ENCODE measurements around the gene SPDYE17. TPM values are rescaled to one million over a fixed set of nuclear protein-coding genes. Genes with fewer than 3 reads are reported as not detected.
"Not testable (repeated sequence)": the region's sequence is repeated elsewhere in the genome, so short reads cannot be mapped to it uniquely, and the experiment has no call there.

Gene SPDYE17
- total and polyA plus RNA-seq, 2 donors = not detected

- not testable (repeated sequence) for H3K36me3 ChIP-seq (ENCODE audit: control insufficient read depth in 2 of 2, insufficient read depth in 2 of 2, low read length in 1 of 2); H3K27ac ChIP-seq (ENCODE audit: low read depth in 1 of 2, low read length in 1 of 2); H3K4me1 ChIP-seq (ENCODE audit: control insufficient read depth in 2 of 2, insufficient read depth in 2 of 2, low read length in 2 of 2); H3K4me3 ChIP-seq (ENCODE audit: low read length in 2 of 2); DNase-seq (ENCODE audit: low read depth in 6 of 9, low spot score in 9 of 9); H3K27me3 ChIP-seq (ENCODE audit: control insufficient read depth in 2 of 2, insufficient read depth in 1 of 2, low read length in 1 of 2); H3K9me3 ChIP-seq (ENCODE audit: control insufficient read depth in 2 of 2, insufficient read depth in 1 of 2, low read length in 1 of 2)
- 92% methylated on average over 15 of the region's 15 CpGs for WGBS
These were observed 30.1 kb downstream of the SPDYE17 start for GRCh38 chr7:77002104-77002503.

GRCh38 chr7:76999474-77000107 is 32.6 kb downstream of the SPDYE17 start:
- H3K9me3 ChIP-seq (ENCODE audit: control insufficient read depth in 2 of 2, insufficient read depth in 1 of 2, low read length in 1 of 2); H3K4me3 ChIP-seq (ENCODE audit: low read length in 2 of 2); H3K36me3 ChIP-seq (ENCODE audit: control insufficient read depth in 2 of 2, insufficient read depth in 2 of 2, low read length in 1 of 2); H3K27ac ChIP-seq (ENCODE audit: low read depth in 1 of 2, low read length in 1 of 2); H3K4me1 ChIP-seq (ENCODE audit: control insufficient read depth in 2 of 2, insufficient read depth in 2 of 2, low read length in 2 of 2); H3K27me3 ChIP-seq (ENCODE audit: control insufficient read depth in 2 of 2, insufficient read depth in 1 of 2, low read length in 1 of 2); DNase-seq (ENCODE audit: low read depth in 6 of 9, low spot score in 9 of 9): not testable (repeated sequence)
- 89% methylated on average over 16 of the region's 37 CpGs for WGBS

GRCh38 chr7:76998764-76999450 is 33.3 kb downstream of the SPDYE17 start:
- peak overlapping the region in 1 of 2 donors; percentile 64 for H3K27ac ChIP-seq (ENCODE audit: low read depth in 1 of 2, low read length in 1 of 2)
- H3K9me3 ChIP-seq (ENCODE audit: control insufficient read depth in 2 of 2, insufficient read depth in 1 of 2, low read length in 1 of 2); H3K4me3 ChIP-seq (ENCODE audit: low read length in 2 of 2); H3K36me3 ChIP-seq (ENCODE audit: control insufficient read depth in 2 of 2, insufficient read depth in 2 of 2, low read length in 1 of 2); H3K27me3 ChIP-seq (ENCODE audit: control insufficient read depth in 2 of 2, insufficient read depth in 1 of 2, low read length in 1 of 2); H3K4me1 ChIP-seq (ENCODE audit: control insufficient read depth in 2 of 2, insufficient read depth in 2 of 2, low read length in 2 of 2): not testable (repeated sequence)
- 92% methylated on average over 11 of the region's 11 CpGs for WGBS
- peak in 1 of 9 donors; percentile 10 for DNase-seq (ENCODE audit: low read depth in 6 of 9, low spot score in 9 of 9)

- no peak for DNase-seq (ENCODE audit: low read depth in 6 of 9, low spot score in 9 of 9)
- Histone ChIP-seq H3K9me3 (ENCODE audit: control insufficient read depth in 2 of 2, insufficient read depth in 1 of 2, low read length in 1 of 2) (no peaks in the 10 kb centered on the region), H3K4me3 (ENCODE audit: low read length in 2 of 2) (no peak overlapping the region), H3K4me1 (ENCODE audit: control insufficient read depth in 2 of 2, insufficient read depth in 2 of 2, low read length in 2 of 2) (no peaks in the 10 kb centered on the region), H3K36me3 (ENCODE audit: control insufficient read depth in 2 of 2, insufficient read depth in 2 of 2, low read length in 1 of 2) (peaks cover 0 to 9% of the 10 kb centered on the region in 2 donors), H3K27ac (ENCODE audit: low read depth in 1 of 2, low read length in 1 of 2) (peak overlapping the region in 1 of 2 donors; percentile 52), H3K27me3 (ENCODE audit: control insufficient read depth in 2 of 2, insufficient read depth in 1 of 2, low read length in 1 of 2) (no peaks in the 10 kb centered on the region)
- 95% methylated on average over 3 of the region's 3 CpGs for WGBS
These were observed 33.9 kb downstream of the SPDYE17 start for GRCh38 chr7:76998285-76998589.

- no peaks in the 10 kb centered on the region for H3K27me3 ChIP-seq (ENCODE audit: control insufficient read depth in 2 of 2, insufficient read depth in 1 of 2, low read length in 1 of 2)
- H3K4me3 ChIP-seq (ENCODE audit: low read length in 2 of 2) = no peak overlapping the region
- H3K27ac ChIP-seq (ENCODE audit: low read depth in 1 of 2, low read length in 1 of 2) = peak overlapping the region in 1 of 2 donors; percentile 70
- H3K36me3 ChIP-seq (ENCODE audit: control insufficient read depth in 2 of 2, insufficient read depth in 2 of 2, low read length in 1 of 2) = peaks cover 0 to 9% of the 10 kb centered on the region in 2 donors
- H3K4me1 ChIP-seq (ENCODE audit: control insufficient read depth in 2 of 2, insufficient read depth in 2 of 2, low read length in 2 of 2) = no peaks in the 10 kb centered on the region
- WGBS = 83% methylated on average over 5 of the region's 5 CpGs
- no peak for DNase-seq (ENCODE audit: low read depth in 6 of 9, low spot score in 9 of 9)
- H3K9me3 ChIP-seq (ENCODE audit: control insufficient read depth in 2 of 2, insufficient read depth in 1 of 2, low read length in 1 of 2) = no peaks in the 10 kb centered on the region
These were observed 34.5 kb downstream of the SPDYE17 start for GRCh38 chr7:76997381-76998284.

- H3K9me3 ChIP-seq (ENCODE audit: control insufficient read depth in 2 of 2, insufficient read depth in 1 of 2, low read length in 1 of 2); H3K4me1 ChIP-seq (ENCODE audit: control insufficient read depth in 2 of 2, insufficient read depth in 2 of 2, low read length in 2 of 2); H3K36me3 ChIP-seq (ENCODE audit: control insufficient read depth in 2 of 2, insufficient read depth in 2 of 2, low read length in 1 of 2); H3K27me3 ChIP-seq (ENCODE audit: control insufficient read depth in 2 of 2, insufficient read depth in 1 of 2, low read length in 1 of 2); H3K4me3 ChIP-seq (ENCODE audit: low read length in 2 of 2); DNase-seq (ENCODE audit: low read depth in 6 of 9, low spot score in 9 of 9): not testable (repeated sequence)
- peak overlapping the region in 1 of 2 donors; percentile 70 for H3K27ac ChIP-seq (ENCODE audit: low read depth in 1 of 2, low read length in 1 of 2)
These were observed 35.2 kb downstream of the SPDYE17 start for GRCh38 chr7:76996932-76997331.

GRCh38 chr7:76994286-76994685 is 37.9 kb downstream of the SPDYE17 start:
- H3K27ac ChIP-seq (ENCODE audit: low read depth in 1 of 2, low read length in 1 of 2); H3K9me3 ChIP-seq (ENCODE audit: control insufficient read depth in 2 of 2, insufficient read depth in 1 of 2, low read length in 1 of 2); H3K4me3 ChIP-seq (ENCODE audit: low read length in 2 of 2); H3K27me3 ChIP-seq (ENCODE audit: control insufficient read depth in 2 of 2, insufficient read depth in 1 of 2, low read length in 1 of 2); H3K4me1 ChIP-seq (ENCODE audit: control insufficient read depth in 2 of 2, insufficient read depth in 2 of 2, low read length in 2 of 2); H3K36me3 ChIP-seq (ENCODE audit: control insufficient read depth in 2 of 2, insufficient read depth in 2 of 2, low read length in 1 of 2); DNase-seq (ENCODE audit: low read depth in 6 of 9, low spot score in 9 of 9): not testable (repeated sequence)
- 99% methylated on average over 5 of the region's 13 CpGs for WGBS

GRCh38 chr7:76993831-76994230 is 38.3 kb downstream of the SPDYE17 start:
- H3K4me1 ChIP-seq (ENCODE audit: control insufficient read depth in 2 of 2, insufficient read depth in 2 of 2, low read length in 2 of 2); DNase-seq (ENCODE audit: low read depth in 6 of 9, low spot score in 9 of 9); H3K36me3 ChIP-seq (ENCODE audit: control insufficient read depth in 2 of 2, insufficient read depth in 2 of 2, low read length in 1 of 2); H3K4me3 ChIP-seq (ENCODE audit: low read length in 2 of 2); H3K27me3 ChIP-seq (ENCODE audit: control insufficient read depth in 2 of 2, insufficient read depth in 1 of 2, low read length in 1 of 2); H3K9me3 ChIP-seq (ENCODE audit: control insufficient read depth in 2 of 2, insufficient read depth in 1 of 2, low read length in 1 of 2); H3K27ac ChIP-seq (ENCODE audit: low read depth in 1 of 2, low read length in 1 of 2): not testable (repeated sequence)
- 97% methylated on average over 19 of the region's 19 CpGs for WGBS

- not testable (repeated sequence) for H3K36me3 ChIP-seq (ENCODE audit: control insufficient read depth in 2 of 2, insufficient read depth in 2 of 2, low read length in 1 of 2); DNase-seq (ENCODE audit: low read depth in 6 of 9, low spot score in 9 of 9); H3K27me3 ChIP-seq (ENCODE audit: control insufficient read depth in 2 of 2, insufficient read depth in 1 of 2, low read length in 1 of 2); H3K27ac ChIP-seq (ENCODE audit: low read depth in 1 of 2, low read length in 1 of 2); H3K4me1 ChIP-seq (ENCODE audit: control insufficient read depth in 2 of 2, insufficient read depth in 2 of 2, low read length in 2 of 2); H3K4me3 ChIP-seq (ENCODE audit: low read length in 2 of 2); H3K9me3 ChIP-seq (ENCODE audit: control insufficient read depth in 2 of 2, insufficient read depth in 1 of 2, low read length in 1 of 2)
- WGBS = 98% methylated on average over 4 of the region's 7 CpGs
These were observed 39.3 kb downstream of the SPDYE17 start for GRCh38 chr7:76992871-76993270.

Measured in thymus (tissue), 11 donors.